SK-N-SH treated with all-trans-retinoic acid at 6 μM for 48 hours (cell line): ENCODE results near the gene UPK3B.
"Not testable (repeated sequence)": the region's sequence is repeated elsewhere in the genome, so short reads cannot be mapped to it uniquely, and the experiment has no call there.

Experiments used
- RARB ChIP-seq: fragments of 250-450 bp; sonication (Bioruptor Pico); IDR thresholded peaks from 2 replicates; pipeline ENCODE4 v1.8.0; 2021; ENCODE audit warnings: mild to moderate bottlenecking, moderate library complexity
- ZC3H10 ChIP-seq: fragments of 250-450 bp; sonication (Bioruptor Pico); IDR thresholded peaks from 2 replicates; pipeline ENCODE4 v1.5.1; 2021; ENCODE audit warnings: mild to moderate bottlenecking, moderate library complexity
- ZFP3 ChIP-seq: fragments of 250-450 bp; sonication (Bioruptor Pico); IDR thresholded peaks from 2 replicates; pipeline ENCODE4 v1.5.0; 2020; ENCODE audit warnings: mild to moderate bottlenecking, moderate library complexity
- ZFP30 ChIP-seq: fragments of 450-650 bp; formaldehyde crosslinking; IDR thresholded peaks from 2 replicates; pipeline ENCODE4 v1.5.0; 2022; ENCODE audit warnings: mild to moderate bottlenecking, moderate library complexity
- ZNF565 ChIP-seq: fragments of 450-650 bp; formaldehyde crosslinking; conservative IDR thresholded peaks from 2 replicates; pipeline ENCODE4 v1.5.0; 2020; ENCODE audit warnings: low read depth, mild to moderate bottlenecking, moderate library complexity
- ZNF70 ChIP-seq: fragments of 450-650 bp; formaldehyde crosslinking; IDR thresholded peaks from 2 replicates; pipeline ENCODE4 v1.5.0; 2020; ENCODE audit warnings: mild to moderate bottlenecking, moderate library complexity
- TF ChIP-seq, protein P1 (sequence below): fragments of 250-450 bp; sonication (Bioruptor Pico); IDR thresholded peaks from 2 replicates; pipeline ENCODE4 v1.8.0; 2020; ENCODE audit warnings: mild to moderate bottlenecking, moderate library complexity, borderline replicate concordance
- TF ChIP-seq, protein P2 (sequence below): fragments of 250-450 bp; sonication (Bioruptor Pico); IDR thresholded peaks from 2 replicates; pipeline ENCODE4 v1.5.1; 2020; ENCODE audit warnings: low read depth, mild to moderate bottlenecking, moderate library complexity

DNA sequence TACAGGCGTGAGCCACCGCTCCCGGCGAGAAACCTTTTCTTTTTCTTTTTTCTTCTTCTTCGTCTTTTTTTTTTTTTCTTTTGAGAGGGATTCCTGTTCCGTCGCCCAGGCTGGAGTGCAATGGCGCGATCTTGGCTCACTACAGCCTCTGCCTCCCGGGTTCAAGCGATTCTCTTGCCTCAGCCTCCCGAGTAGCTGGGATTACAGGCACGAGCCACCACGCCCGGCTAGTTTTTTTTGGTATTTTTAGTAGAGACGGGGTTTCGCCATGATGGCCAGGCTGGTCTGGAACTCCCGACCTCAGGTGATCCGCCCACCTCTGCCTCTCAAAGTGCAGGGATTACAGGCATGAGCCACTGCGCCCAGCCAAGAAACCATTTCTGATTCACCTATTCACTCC is 49.6 kb upstream of the UPK3B start:
- TF ChIP-seq, protein P1, sequence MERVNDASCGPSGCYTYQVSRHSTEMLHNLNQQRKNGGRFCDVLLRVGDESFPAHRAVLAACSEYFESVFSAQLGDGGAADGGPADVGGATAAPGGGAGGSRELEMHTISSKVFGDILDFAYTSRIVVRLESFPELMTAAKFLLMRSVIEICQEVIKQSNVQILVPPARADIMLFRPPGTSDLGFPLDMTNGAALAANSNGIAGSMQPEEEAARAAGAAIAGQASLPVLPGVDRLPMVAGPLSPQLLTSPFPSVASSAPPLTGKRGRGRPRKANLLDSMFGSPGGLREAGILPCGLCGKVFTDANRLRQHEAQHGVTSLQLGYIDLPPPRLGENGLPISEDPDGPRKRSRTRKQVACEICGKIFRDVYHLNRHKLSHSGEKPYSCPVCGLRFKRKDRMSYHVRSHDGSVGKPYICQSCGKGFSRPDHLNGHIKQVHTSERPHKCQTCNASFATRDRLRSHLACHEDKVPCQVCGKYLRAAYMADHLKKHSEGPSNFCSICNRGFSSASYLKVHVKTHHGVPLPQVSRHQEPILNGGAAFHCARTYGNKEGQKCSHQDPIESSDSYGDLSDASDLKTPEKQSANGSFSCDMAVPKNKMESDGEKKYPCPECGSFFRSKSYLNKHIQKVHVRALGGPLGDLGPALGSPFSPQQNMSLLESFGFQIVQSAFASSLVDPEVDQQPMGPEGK, result not testable (repeated sequence)
- not testable (repeated sequence) for TF ChIP-seq ZFP3, ZNF70, ZC3H10, RARB, ZFP30, ZNF565 (CRISPR knock-in tag)
- TF ChIP-seq, protein P2, sequence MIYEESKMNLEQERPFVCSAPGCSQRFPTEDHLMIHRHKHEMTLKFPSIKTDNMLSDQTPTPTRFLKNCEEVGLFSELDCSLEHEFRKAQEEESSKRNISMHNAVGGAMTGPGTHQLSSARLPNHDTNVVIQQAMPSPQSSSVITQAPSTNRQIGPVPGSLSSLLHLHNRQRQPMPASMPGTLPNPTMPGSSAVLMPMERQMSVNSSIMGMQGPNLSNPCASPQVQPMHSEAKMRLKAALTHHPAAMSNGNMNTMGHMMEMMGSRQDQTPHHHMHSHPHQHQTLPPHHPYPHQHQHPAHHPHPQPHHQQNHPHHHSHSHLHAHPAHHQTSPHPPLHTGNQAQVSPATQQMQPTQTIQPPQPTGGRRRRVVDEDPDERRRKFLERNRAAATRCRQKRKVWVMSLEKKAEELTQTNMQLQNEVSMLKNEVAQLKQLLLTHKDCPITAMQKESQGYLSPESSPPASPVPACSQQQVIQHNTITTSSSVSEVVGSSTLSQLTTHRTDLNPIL, result not testable (repeated sequence)
